Epithelial cell of proximal tubule (primary cell): ENCODE data around the gene COL24A1. TPM values are rescaled to one million over a fixed set of nuclear protein-coding genes. Genes with fewer than 3 reads are reported as not detected.
"Not testable (repeated sequence)": the region's sequence is repeated elsewhere in the genome, so short reads cannot be mapped to it uniquely, and the experiment has no call there.

Source experiments
- DNase-seq: peaks from one replicate; pipeline ENCODE4 v3.0.0-alpha.2; 2011; ENCODE audit warnings: low read depth
- H3K4me3 ChIP-seq: 2 replicates; pipeline ENCODE4 v1.5.1; 2011; ENCODE audit warnings: low read depth, mild to moderate bottlenecking, low read length
- total RNA-seq: library from RNA; depleted of rRNA; stranded (reverse); fragments of >200 nt; gene quantifications from 2 replicates; pipeline ENCODE4 v1.2.3, GENCODE V29; 2015
- TF ChIP-seq, protein P1 (sequence below): conservative IDR thresholded peaks from 2 replicates; pipeline ENCODE4 v1.5.1; 2012; ENCODE audit warnings: low read depth, mild to moderate bottlenecking, low read length

Gene COL24A1
- total RNA-seq, 1 donor from 2014 or later = 0.06 TPM

DNA sequence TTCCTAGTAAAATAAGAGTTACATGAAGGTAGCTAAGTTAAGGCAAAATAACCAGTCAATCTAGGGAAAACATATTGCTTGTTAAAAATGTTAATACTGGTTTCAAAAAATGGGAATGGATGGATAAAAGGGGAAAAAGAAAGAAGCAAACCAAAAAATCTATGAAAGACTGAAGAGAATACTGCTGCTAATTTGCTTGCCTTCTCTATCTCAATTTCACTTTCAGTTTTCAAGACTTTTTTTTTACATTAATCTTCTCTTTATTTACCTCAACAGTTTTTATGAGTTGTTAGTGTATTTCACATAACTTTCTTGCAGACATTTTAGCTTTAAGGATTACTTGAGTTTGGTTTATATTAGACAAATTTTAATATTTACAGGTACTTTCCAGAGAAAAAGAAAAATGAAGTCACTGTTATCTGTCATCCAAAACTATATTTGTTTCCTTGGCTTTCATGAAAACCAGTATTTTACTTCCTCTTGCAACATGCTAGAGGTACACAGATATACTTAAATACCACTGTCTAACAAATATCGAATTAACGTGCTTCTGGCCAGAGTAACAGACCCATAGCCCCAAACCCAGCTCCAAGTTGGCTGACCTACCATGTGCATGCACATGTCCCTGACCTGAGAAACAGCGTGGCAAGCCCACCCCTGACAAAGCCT is 70.7 kb downstream of the COL24A1 start:
- no peak for DNase-seq
- H3K4me3 ChIP-seq = no peak overlapping the region
- TF ChIP-seq, protein P1, sequence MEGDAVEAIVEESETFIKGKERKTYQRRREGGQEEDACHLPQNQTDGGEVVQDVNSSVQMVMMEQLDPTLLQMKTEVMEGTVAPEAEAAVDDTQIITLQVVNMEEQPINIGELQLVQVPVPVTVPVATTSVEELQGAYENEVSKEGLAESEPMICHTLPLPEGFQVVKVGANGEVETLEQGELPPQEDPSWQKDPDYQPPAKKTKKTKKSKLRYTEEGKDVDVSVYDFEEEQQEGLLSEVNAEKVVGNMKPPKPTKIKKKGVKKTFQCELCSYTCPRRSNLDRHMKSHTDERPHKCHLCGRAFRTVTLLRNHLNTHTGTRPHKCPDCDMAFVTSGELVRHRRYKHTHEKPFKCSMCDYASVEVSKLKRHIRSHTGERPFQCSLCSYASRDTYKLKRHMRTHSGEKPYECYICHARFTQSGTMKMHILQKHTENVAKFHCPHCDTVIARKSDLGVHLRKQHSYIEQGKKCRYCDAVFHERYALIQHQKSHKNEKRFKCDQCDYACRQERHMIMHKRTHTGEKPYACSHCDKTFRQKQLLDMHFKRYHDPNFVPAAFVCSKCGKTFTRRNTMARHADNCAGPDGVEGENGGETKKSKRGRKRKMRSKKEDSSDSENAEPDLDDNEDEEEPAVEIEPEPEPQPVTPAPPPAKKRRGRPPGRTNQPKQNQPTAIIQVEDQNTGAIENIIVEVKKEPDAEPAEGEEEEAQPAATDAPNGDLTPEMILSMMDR = no peak

DNA sequence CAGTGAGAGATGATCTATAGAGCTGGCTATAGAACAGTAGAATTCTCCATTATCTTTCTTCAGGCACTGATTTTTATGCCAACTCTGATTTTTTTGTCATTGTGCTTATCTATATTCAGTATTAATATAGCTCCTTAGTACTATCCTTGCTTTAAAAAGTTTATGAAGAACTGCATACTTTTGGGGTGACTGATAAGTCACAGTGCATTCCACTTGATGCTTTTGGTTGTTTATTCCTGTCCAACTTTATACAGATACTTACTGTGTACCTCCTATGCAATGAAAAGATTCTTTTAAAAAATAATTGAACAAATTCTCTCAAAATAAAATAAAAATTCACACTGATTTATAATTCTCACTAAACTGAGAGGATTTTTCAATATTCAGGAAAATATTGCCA is 71.6 kb downstream of the COL24A1 start:
- TF ChIP-seq, protein P1 = no peak
- DNase-seq = no peak

DNA sequence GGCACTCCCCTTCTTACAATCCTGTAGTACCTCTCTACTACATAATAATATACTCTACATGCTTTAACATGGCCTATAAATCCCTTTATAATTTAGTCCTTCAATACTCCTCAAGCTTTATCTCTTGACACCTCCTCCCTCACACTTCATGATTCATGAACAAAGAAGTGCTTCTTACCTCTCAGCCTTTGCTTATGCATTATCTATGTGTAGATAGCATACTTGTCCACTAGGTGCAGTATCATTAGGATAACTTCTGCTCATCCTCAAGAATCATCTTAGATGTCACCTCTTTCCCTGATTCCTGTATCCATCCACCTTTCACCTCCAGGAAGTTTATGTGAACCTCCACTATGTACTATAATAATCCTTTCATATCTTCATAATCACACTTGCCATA is 74.4 kb downstream of the COL24A1 start:
- H3K4me3 ChIP-seq = no peak overlapping the region
- TF ChIP-seq, protein P1 = peak; percentile 31
- no peak for DNase-seq

More for the DNA sequence above, 71.6 kb downstream of the COL24A1 start:
- no peak overlapping the region for H3K4me3 ChIP-seq

DNA sequence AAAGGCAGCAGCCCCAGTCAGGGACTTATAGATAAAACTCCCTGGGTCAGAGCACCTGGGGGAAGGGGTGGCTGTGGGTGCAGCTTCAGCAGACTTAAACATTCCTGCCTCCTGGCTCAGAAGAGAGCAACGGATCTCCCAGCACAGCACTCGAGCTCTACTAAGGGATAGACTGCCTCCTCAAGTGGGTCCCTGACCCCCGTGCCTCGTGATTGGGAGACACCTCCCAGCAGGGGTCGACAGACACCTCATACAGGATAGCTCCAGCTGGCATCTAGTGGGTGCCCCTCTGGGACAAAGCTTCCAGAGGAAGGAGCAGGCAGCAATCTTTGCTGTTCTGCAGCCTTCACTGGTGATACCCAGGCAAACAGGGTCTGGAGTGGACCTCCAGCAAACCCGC is 84.1 kb downstream of the COL24A1 start:
- not testable (repeated sequence) for DNase-seq, H3K4me3 ChIP-seq

DNA sequence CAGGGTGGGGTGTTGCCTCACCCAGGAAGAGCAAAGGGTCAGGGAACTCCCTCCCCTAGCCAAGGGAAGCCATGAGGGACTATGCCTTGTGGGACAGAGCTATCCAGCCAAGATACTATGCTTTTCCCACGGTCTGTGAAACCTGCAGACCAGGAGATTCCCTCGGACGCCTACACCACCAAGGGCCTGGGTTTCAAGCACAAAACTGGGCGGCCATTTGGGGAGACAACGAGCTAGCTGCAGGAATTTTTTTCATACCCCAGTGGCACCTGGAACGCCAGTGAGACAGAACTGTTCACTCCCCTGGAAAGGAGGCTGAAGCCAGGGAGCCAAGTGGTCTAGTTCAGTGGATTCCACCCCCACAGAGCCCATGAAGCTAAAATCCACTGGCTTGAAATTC is 84.7 kb downstream of the COL24A1 start:
- not testable (repeated sequence) for DNase-seq, H3K4me3 ChIP-seq

DNA sequence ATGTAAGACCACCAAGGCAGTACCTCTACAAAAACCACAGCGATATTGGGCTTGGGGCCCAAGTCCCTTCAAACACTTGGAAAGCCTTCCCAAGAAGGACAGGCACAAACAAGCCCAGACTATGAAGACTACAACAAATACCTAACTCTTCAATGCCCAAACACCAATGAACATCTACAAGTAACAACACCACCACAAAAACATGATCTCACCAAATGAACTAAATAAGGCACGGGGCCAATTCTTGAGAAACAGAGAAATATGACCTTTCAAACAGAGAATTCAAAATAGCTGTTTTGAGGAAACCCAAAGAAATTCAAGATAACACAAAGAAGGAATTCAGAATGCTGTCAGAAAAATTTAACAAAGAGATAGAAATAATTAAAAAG is 86.8 kb downstream of the COL24A1 start:
- H3K4me3 ChIP-seq = no peak overlapping the region
- TF ChIP-seq, protein P1 = no peak
- DNase-seq = no peak

DNA sequence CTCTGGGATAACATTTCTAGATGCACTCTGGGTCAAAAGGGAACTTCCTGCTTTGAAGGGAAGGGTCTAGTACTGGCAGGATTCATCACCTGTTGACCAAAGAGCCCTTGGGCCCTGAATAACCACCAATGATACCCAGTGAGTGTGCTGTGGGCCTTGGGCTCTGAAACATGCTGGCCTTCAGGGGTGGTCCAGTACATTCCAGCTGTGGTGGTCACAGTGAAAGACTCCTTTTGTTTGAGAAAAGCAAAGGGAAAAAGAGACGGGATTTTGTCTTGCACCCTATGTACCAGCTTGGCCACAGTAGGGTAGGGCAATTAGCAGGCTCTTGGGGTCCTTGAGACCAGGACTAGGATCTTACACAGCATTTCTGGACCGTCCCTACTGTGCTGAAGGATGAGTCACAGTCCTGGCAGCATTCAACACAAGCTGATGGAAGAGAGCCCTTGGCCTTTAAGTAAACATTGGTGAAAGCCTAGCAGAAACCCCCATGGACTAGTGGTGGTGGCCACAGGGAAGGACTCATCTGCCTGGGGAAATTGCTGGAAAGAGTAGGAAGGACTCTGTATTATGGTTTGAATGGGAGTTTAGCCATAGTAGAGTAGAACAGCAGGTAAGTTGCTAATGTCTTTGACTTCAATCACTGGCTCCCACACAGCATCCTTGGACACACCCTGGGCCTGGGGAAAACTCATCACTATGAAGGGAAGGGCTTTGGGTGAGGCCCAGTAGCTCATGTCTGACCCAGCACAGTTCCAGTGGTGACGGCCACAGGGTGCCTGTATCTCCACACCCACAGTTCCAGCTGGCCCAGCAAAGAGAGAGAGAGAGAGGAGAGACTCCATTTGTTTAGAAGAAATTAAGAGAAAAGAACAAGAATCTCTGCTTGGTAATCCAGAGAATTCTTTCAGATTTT is 87.5 kb downstream of the COL24A1 start:
- H3K4me3 ChIP-seq = no peak overlapping the region
- TF ChIP-seq, protein P1 = no peak
- no peak for DNase-seq
